GM12874 (cell line): ENCODE measurements around the gene FRS2.

Experiments used
- TF ChIP-seq, protein P1 (sequence below): IDR thresholded peaks from 2 replicates; pipeline ENCODE4 v1.5.1; 2011; ENCODE audit warnings: low read depth, mild to moderate bottlenecking, control low read depth, low read length, moderate library complexity; ENCODE audit not compliant: insufficient read depth

The FRS2 gene

GRCh38 chr12:69490920-69491643 is 20.9 kb downstream of the FRS2 start:
- TF ChIP-seq, protein P1, sequence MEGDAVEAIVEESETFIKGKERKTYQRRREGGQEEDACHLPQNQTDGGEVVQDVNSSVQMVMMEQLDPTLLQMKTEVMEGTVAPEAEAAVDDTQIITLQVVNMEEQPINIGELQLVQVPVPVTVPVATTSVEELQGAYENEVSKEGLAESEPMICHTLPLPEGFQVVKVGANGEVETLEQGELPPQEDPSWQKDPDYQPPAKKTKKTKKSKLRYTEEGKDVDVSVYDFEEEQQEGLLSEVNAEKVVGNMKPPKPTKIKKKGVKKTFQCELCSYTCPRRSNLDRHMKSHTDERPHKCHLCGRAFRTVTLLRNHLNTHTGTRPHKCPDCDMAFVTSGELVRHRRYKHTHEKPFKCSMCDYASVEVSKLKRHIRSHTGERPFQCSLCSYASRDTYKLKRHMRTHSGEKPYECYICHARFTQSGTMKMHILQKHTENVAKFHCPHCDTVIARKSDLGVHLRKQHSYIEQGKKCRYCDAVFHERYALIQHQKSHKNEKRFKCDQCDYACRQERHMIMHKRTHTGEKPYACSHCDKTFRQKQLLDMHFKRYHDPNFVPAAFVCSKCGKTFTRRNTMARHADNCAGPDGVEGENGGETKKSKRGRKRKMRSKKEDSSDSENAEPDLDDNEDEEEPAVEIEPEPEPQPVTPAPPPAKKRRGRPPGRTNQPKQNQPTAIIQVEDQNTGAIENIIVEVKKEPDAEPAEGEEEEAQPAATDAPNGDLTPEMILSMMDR: no peak

- TF ChIP-seq, protein P1: no peak
Observed at GRCh38 chr12:69492739-69493138, 22.6 kb downstream of the FRS2 start.

- TF ChIP-seq, protein P1: no peak
Observed at GRCh38 chr12:69495071-69495470, 24.9 kb downstream of the FRS2 start.

DNA sequence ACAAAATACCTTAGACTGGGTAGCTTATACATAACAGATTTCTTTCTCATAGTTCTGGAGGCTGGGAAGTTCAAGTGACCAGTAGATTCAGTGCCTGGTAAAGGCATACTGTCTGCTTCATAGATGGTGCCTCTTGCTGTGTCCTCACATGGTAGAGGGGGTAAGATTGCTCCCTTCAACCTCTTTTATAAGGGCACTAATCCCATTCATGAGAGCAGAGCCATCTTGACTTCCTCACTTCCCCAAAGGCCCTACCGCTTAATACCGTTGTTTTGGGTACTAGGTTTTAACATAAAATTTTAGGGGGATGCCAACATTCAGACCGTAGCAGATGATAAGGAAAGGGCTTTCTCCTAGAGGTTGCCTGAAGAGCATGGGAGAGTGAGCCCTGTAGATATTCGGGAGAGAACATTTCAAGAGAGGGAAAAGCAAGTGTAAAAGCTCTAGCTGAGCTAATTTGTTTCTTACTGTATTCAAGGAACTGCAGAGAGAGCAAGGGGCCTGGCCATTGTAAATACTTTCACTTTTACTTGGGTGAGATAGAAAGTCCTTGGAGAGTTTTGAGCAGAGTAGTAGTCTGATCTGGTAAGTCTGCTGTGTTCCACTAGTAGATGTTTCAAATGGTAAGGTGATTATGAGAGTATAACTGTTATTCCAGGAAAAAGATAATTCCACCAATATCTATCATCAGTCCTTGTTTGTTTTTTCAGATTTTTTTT is 27.3 kb downstream of the FRS2 start:
- TF ChIP-seq, protein P1: no peak

GRCh38 chr12:69500631-69501030 is 30.4 kb downstream of the FRS2 start:
- TF ChIP-seq, protein P1: no peak

DNA sequence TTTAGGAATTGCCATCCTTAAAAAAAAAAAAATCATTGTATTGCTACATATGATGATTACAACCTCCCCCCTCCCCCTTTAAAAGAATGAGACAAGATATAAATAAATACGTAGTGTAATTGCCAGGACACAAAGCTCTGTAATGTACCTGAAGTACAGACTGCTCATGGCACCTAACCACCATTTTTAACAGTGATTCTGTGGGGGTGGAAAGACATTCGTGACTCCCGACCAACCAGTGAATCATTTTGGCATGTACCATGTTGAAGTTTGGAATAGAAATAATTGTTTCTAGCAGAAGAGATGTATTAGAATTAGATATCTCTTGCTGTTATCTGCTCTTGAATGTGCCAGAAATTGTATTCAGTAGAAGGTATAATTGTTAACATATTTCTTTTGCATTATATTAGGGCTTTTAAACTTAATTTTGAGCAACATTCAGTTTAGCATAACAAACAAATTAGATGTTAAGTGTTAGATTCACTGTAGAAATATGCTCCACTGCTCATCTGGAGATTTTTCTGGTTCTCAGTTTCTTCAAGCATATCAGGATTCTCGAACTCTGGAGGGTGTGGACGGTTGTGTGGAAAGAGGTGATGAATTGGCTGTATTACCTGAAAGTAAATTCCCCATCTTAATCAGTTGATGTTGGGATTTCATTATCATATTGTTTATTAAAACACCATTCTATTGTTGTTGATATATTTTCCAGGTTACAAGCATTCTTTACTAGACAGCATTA is 31.1 kb downstream of the FRS2 start:
- TF ChIP-seq, protein P1: no peak
